Neural crest cell (in vitro differentiated cells): ENCODE data around the gene UTP3. TPM values are rescaled to one million over a fixed set of nuclear protein-coding genes. Genes with fewer than 3 reads are reported as not detected.
"Not testable (repeated sequence)": the region's sequence is repeated elsewhere in the genome, so short reads cannot be mapped to it uniquely, and the experiment has no call there.

ENCODE experiments used
- DNase-seq: peaks from one replicate; pipeline ENCODE4 v3.0.0; 2021; ENCODE audit warnings: low read depth, mixed read lengths, low spot score
- H3K27ac Mint-ChIP-seq: one replicate; pipeline ENCODE4 v1.8.0; 2021; ENCODE audit warnings: mild to moderate bottlenecking, mixed read lengths; ENCODE audit not compliant: unreplicated experiment
- H3K27me3 Mint-ChIP-seq: 2 replicates; pipeline ENCODE4 v1.8.0; 2021; ENCODE audit warnings: low read depth, mild to moderate bottlenecking, mixed read lengths
- H3K36me3 Mint-ChIP-seq: 2 replicates; pipeline ENCODE4 v1.8.0; 2021; ENCODE audit warnings: low read depth, mild to moderate bottlenecking, mixed read lengths
- H3K4me1 Mint-ChIP-seq: 2 replicates; pipeline ENCODE4 v1.8.0; 2021; ENCODE audit warnings: mixed read lengths
- H3K4me3 Mint-ChIP-seq: one replicate; pipeline ENCODE4 v1.8.0; 2021; ENCODE audit warnings: mild to moderate bottlenecking, mixed read lengths
- H3K9me3 Mint-ChIP-seq: 2 replicates; pipeline ENCODE4 v1.8.0; 2021; ENCODE audit warnings: mixed read lengths
- long read RNA-seq: library from polyadenylated mRNA; unstranded; transcript quantifications from one replicate; pipeline ENCODE4 v2.0.0, GENCODE V29; 2020
- total RNA-seq: library from RNA; stranded (reverse); gene quantifications from 2 replicates; pipeline ENCODE4 v1.2.1, GENCODE V29; 2021
- TF ChIP-seq, protein P1 (sequence below): fragments of 200-600 bp; sonication (generic); conservative IDR thresholded peaks from 2 replicates; pipeline ENCODE4 v1.5.0; 2021; ENCODE audit warnings: antibody characterized with exemption, mild to moderate bottlenecking

Gene UTP3, protein sequence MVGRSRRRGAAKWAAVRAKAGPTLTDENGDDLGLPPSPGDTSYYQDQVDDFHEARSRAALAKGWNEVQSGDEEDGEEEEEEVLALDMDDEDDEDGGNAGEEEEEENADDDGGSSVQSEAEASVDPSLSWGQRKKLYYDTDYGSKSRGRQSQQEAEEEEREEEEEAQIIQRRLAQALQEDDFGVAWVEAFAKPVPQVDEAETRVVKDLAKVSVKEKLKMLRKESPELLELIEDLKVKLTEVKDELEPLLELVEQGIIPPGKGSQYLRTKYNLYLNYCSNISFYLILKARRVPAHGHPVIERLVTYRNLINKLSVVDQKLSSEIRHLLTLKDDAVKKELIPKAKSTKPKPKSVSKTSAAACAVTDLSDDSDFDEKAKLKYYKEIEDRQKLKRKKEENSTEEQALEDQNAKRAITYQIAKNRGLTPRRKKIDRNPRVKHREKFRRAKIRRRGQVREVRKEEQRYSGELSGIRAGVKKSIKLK
- 29.5 and 30.1 TPM in 2 replicates for total RNA-seq
- long read RNA-seq, transcript UTP3-201 (1 exons, 2,073 nt), result major isoform, 13 of 13 reads
- long read RNA-seq, partial matches to known transcripts, result 0 of 13 reads
- long read RNA-seq, other reads (novel, unspliced or antisense), result 0 of 13 reads

DNA sequence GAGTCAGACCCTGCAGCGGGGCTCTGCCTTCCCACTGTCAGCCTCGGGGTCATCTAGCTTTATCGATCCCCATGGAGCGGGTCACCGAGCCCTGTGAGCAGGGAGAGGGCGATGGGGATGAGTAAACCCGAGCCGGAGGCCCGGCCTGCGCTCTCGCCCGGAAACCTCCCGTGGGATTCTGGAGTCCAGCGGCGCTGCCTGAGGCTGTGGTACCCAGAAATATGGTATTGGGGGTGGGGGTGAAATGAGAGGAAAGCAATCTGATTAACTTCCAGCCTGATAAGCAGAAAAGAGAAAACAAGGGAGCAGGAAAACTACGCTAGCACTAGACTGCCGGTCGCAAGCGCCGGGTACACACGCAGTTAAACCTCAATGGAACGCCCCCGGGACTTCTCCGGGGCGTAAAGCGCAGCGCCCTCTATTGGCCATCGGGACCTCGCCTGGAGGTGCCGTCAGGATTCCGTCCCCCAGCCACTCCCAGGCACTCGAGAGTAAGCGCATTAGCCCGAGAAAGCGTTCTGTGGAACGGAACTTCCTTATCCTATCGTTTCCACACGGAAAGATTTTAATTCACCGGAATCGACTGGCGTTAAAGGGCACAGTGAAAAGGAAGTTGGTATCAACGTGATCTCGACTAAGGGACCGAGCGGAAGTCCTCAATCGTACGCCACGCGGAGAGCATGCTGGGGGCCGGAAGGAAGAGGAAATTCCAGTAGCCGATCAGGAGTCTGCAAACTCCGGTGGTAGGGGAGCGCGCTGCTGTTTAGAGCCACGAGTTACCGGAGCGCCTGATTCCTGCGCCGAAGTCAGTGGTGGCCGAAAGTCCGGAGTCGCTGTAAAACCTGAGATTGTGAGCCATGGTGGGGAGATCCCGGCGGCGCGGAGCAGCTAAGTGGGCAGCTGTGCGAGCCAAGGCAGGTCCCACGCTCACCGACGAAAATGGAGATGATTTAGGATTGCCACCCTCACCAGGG is at the start of gene UTP3:
TSS of gene UTP3 (plus strand) at position 712 of the 974 bp plus-strand sequence. CDS start at position 858, 146 bp downstream.
- TF ChIP-seq, protein P1, sequence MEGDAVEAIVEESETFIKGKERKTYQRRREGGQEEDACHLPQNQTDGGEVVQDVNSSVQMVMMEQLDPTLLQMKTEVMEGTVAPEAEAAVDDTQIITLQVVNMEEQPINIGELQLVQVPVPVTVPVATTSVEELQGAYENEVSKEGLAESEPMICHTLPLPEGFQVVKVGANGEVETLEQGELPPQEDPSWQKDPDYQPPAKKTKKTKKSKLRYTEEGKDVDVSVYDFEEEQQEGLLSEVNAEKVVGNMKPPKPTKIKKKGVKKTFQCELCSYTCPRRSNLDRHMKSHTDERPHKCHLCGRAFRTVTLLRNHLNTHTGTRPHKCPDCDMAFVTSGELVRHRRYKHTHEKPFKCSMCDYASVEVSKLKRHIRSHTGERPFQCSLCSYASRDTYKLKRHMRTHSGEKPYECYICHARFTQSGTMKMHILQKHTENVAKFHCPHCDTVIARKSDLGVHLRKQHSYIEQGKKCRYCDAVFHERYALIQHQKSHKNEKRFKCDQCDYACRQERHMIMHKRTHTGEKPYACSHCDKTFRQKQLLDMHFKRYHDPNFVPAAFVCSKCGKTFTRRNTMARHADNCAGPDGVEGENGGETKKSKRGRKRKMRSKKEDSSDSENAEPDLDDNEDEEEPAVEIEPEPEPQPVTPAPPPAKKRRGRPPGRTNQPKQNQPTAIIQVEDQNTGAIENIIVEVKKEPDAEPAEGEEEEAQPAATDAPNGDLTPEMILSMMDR, result peak; percentile 98
- Mint-ChIP-seq H3K4me1 (peaks cover 37% of the 10 kb centered on the region), H3K4me3 (peak within 1 kb of the TSS; percentile 95), H3K36me3 (peaks cover 4% of the 10 kb centered on the region), H3K27ac (peak within 1 kb of the TSS; percentile 98), H3K27me3 (no peaks in the 10 kb centered on the region), H3K9me3 (no peaks in the 10 kb centered on the region)
- DNase-seq, result peak; percentile 94

DNA sequence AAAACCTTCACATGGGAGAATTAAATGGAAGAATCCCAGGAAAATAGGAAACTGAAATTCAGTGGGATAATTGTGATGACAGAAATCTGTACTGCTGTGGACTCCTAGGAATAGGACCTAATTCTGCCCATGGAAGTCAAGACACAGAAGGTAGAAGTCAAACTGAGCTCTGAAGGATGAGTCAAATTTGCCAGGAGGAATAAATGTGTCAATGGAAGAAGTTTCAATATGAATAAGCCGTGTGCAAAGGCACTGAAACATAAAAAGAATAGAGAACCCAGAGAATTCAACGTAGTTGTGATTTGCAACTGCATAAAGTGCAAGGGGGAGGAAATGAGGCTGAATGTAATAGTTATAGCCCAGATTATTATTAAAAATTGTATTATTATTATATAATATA is 48.1 kb upstream of the UTP3 start:
- Mint-ChIP-seq H3K4me3 (no peak overlapping the region), H3K27ac (no peak overlapping the region), H3K36me3 (no peaks in the 10 kb centered on the region), H3K27me3 (no peaks in the 10 kb centered on the region), H3K9me3 (peaks cover 3% of the 10 kb centered on the region), H3K4me1 (no peaks in the 10 kb centered on the region)
- TF ChIP-seq, protein P1, result no peak
- no peak for DNase-seq

DNA sequence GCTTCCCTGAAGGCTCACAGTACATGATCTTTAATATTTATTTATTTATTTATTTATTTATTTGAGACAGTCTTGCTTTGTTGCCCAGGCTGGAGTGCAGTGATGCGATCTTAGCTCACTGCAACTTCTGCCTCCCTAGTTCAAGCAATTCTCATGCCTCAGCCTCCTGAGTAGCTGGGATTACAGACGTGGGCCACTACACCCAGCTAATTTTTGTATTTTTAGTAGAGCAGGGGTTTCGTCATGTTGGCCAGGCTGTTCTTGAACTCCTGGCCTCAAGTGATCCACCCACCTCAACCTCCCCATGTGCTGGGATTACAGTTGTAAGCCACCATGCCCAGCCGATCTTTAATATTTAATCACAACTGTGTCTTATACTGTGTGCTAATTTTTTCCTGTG is 37.6 kb upstream of the UTP3 start:
- H3K4me1 Mint-ChIP-seq, H3K27ac Mint-ChIP-seq, H3K36me3 Mint-ChIP-seq, H3K27me3 Mint-ChIP-seq, DNase-seq, H3K4me3 Mint-ChIP-seq, H3K9me3 Mint-ChIP-seq: not testable (repeated sequence)

DNA sequence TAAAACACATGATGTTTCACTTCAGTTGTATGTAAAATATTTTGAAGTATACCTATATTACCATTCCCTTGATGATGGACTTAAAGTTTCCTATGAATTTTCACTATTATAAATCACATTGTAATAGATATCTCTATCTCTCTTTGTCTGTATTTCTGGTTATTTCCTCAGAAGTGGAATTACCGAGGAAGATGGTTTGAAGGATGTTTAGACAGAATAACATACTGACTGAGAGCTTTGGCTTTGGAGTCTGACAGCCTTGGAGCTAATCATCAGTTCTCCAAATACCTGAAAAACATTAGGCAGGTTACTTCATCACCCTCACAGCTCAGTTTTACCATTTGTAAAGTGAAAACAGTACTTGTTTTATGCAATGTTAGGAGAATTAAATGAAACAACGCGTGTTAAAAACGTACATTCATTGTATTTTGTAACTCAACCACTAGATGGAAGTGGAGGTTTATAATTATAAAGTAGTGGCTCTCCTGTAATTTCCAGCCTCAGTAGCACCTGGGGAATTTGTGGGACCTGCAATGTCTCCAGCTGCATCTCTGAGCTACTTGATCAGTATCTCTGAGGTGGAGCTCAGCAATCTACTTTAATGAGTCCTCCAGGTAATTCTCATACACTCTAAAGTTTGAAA is 36.3 kb upstream of the UTP3 start:
- TF ChIP-seq, protein P1, result peak; percentile 72
- Mint-ChIP-seq H3K9me3 (no peaks in the 10 kb centered on the region), H3K27me3 (peaks cover 8% of the 10 kb centered on the region), H3K36me3 (no peaks in the 10 kb centered on the region), H3K4me1 (no peaks in the 10 kb centered on the region), H3K27ac (no peak overlapping the region), H3K4me3 (no peak overlapping the region)
- no peak for DNase-seq

DNA sequence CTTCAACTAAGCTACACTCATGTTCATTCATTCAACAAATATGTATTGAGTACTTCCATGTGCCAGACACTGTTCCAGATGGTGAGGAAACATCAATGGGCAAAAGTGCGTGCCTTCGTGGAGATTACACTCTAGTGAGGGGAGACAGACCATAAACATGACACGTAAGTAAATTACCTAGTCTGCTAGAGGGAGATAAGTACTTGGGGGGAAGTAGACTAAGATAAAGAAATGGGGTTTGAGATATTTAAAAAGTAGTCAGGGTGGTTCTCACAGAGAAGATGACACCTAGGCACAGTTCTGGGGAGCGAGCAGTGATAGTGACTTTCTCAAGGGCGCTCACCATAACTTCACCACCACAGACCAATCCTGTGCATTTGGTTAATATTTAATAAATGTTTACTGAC is 33.7 kb upstream of the UTP3 start:
- Mint-ChIP-seq H3K4me1 (no peaks in the 10 kb centered on the region), H3K36me3 (no peaks in the 10 kb centered on the region), H3K27ac (no peak overlapping the region), H3K27me3 (peaks cover 13% of the 10 kb centered on the region), H3K9me3 (no peaks in the 10 kb centered on the region), H3K4me3 (no peak overlapping the region)
- DNase-seq, result no peak
- TF ChIP-seq, protein P1, result no peak
